HG03039 (cell line): ENCODE data around the gene MSI2.

Source experiments
- ATAC-seq: cut with Tn5 transposase; IDR thresholded peaks from one replicate; pipeline ENCODE4 v1.9.1; 2021; ENCODE audit warnings: mild to moderate bottlenecking, moderate library complexity; ENCODE audit not compliant: unreplicated experiment

Gene MSI2

GRCh38 chr17:57601143-57601735 lies 344.9 kb downstream of the MSI2 start:
- ATAC-seq, result no peak

DNA sequence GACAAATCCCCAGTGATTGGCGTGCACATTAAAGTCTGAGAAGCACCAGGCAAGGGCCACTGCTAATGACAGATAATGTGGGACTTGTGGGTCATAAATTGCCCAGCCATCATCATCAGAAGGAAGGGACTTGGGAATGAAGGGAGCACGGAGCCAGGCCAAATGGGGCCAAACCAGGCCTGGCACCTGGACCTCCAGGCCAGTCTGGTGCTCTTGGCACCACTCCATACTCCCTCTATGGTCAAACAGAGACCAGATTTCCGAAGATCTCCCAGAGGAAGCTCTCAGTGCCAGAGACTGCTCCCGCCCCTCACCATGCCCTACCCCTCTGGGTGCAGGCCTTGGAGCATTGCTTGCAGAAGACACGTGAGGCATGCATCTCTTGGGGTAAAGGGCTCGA lies 346.6 kb downstream of the MSI2 start:
- no peak for ATAC-seq

GRCh38 chr17:57603546-57603945 lies 347.2 kb downstream of the MSI2 start:
- ATAC-seq, result no peak

DNA sequence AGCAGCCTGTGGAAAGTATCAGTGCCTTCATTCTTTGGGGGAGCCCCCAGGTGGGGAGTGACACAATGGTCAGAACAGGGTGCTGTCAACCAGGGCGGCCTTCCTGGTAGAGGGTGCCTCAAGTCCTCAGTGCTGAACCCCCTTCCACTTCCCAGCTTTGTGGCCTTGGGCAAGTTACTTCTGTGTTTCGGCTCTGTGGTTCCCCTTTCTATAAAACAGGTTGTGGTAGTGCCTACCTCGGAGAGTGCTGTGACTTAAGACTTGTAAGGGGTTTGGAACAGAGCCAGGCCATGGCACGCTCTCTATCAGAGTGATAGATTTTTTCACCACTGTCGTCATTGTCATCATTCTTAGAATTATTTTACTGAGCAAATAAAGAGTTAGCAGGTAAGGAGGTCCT lies 347.7 kb downstream of the MSI2 start:
- ATAC-seq, result no peak

DNA sequence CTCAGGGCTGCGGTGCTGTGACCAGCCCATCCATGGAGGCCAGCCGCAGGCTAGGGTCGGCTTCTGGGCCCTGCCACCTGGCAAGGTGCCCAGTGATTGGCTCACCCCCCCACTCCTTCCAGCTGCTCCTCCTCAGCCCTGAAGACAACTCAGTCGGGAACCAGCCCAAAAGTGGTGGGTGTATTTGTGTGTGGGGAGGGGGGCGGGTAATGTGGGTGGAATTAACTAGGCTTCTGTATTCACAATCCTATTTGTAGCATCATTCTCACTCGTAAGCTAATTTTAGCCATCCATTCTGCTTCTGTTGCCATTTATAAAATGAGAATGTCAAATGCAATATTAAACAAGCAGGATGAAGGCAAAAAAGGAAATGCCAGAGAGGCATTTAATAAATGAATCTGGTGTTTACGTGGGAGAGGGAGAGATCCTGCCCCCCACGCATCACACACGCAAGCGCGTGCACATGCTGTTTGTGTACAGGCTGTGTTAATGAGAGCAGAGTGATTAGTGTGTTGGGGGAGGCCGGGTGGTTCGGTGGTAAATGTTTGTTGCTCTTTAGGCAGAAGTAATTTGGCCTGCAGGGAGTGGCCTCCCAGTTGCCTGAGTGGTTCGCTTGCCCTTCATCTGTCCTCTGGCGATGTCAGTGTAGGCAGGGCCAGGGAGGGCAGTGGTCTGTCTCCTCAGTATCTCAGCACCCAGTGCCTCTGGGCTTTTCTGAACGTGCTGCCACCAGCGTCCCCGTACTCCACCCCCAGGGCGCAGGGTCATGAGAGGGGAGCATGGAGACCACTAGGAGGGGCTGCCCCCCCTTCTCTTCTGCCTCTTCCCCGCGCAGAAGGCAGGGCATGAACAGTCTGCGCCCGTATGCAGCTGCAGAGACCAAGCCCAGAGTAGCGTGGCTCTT lies 348.7 kb downstream of the MSI2 start:
- ATAC-seq, result no peak

GRCh38 chr17:57605675-57606105 lies 349.4 kb downstream of the MSI2 start:
- ATAC-seq, result no peak

GRCh38 chr17:57606111-57606875 lies 350.0 kb downstream of the MSI2 start:
- ATAC-seq, result no peak

DNA sequence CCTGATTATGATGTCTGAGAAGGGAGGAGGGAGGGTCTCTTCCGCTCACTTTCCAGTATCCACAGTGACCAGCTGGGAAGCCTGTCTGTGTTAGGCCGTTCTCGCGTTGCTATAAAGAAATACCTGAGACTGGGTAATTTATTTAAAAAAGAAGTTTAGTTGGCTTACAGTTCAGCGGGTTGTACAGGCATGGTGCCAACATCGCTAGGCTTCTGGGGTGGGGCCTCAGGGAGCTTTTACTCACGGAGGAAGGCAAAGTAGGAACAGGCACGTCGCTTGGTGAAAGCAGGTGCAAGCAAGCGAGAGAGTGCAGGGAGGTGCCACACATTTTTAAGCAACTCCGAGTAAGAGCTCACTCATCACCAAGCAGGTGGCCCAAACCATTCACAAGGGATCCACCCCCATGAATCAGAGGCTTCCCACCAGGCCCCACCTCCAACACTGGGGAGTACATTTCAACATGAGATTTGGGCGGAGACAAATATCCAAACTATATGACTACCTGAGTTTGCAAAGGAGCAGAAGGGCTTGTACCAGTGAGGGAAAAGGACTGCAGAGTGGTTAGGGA lies 351.3 kb downstream of the MSI2 start:
- ATAC-seq, result no peak

DNA sequence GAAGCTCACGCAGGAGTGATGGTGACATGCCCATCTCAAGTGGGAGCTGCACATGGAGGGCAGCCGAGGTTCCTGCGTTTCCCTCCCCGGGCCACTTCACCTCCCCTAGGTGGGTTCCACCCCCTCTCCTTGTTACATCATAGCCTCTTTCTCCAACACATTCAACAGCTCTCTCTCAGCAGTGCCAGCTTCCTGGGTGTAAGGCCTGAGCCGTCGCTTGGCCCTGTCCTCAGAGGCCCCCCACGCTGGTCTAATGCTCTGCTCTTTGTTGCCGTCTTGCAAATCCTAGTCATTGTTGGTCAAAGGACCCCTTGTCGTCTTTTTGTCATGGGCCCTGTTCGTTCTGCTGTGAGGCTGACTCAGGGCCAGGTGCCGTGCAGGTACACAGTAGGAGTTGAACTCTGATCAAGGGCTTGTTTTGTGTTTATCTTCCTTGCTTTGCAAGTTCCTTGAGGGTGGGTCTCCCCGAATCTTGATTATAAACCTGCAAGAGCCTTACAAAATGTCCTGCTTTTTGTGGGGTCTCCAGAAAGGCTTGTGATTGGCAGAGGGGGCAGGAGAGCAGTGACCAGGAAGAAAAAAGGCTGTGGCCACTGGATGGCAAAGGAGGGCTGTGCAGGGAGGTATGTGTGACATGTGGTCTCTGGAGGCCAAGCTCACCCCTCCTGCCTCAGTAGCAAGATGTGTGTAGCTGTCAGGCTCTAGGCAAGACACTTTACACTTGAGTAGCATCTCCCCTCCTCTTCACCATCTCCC lies 352.2 kb downstream of the MSI2 start:
- ATAC-seq, result no peak

DNA sequence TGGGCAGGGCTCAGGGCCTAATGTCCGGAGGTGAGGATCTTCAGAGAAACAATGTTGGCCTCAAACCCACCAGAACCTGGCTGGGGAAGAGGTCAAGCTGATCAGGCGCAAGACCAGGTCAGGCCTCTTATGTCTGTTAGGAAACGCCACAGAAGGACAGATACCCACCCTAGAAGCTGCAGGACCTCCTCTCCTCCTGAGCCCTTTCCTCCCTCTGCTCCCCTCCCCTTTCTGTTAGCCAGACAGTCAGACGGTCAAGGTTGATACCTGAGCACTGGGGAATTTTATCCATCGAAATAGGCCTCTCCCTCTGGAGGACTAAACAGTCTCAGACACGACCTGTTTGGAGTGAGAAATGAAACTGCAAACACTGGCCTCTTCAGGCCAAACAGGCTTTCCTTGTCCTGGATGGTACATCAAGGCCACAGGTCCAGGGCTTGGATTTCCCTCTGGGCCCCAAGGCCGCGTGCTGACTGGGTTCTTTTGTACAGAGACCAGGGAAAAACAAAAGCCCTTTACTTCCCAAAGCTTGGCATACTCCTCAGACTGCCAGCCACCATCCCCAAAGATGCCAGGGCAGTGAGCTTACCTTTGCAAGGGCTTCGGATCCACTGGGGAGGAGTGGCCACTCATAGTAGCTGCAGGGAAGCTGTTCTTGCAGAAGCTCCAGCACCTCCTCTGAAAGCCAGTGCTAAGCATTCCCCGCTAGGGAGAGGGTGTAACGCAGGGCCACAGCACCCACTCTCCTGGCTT lies 353.0 kb downstream of the MSI2 start:
- no peak for ATAC-seq

DNA sequence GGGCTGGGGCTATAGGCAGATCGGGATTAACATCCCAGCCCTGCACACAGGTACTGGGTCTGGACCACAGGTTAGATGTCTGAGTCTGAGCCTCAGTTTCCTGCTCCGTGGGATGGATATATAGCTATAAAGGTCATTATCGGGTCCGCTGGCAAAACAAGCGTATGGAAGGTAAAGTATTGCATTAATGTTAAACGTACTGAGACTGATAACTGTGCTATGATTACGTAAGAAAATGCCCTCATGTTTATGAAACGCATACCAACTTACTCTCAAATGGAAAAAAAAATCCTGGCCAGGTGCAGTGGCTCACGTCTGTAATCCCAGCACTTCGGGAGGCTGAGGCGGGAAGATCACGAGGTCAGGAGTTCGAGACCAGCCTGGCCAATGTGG lies 353.6 kb downstream of the MSI2 start:
- ATAC-seq, result no peak

DNA sequence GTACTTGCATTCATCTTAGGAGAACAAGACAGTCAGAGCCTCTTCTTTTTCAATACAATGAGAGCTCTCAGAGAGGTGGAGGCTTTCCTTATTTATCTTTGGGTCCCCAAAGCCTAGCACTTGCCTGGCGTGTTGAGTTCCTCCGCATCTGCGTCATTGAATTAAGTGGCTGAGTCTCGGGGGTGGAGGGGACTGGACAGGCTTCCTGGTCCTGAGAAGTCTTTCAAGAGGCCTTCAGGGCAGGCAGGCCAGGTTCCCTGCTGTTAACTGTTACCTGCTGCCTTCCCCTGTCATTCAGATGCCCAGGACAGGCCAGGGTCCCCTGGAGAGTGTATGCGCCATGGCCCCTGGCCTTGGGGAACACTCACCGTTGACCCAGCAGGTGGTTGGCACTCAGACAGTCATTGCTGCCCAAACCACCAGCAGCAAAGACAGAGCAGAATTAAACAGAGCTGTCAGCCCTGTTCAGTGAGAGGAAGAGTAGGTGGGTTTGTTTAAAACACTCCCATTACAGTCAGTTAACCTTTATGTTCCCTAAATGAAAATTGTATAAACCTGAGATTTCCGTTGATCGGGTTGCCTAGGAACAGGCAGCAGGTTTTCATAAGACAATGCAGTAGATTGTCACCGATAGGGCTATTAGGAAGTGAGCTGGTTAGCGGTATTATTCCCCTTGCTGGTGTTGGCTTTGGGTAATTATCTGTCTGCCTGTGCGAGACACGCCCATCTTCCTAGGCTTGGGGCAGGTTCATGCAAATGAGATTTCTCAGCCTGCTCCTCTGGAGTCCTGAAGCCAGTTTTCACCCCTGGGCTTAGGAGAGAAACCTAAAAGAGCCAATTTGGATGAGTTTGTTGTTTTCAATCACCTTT lies 356.1 kb downstream of the MSI2 start:
- no peak for ATAC-seq

DNA sequence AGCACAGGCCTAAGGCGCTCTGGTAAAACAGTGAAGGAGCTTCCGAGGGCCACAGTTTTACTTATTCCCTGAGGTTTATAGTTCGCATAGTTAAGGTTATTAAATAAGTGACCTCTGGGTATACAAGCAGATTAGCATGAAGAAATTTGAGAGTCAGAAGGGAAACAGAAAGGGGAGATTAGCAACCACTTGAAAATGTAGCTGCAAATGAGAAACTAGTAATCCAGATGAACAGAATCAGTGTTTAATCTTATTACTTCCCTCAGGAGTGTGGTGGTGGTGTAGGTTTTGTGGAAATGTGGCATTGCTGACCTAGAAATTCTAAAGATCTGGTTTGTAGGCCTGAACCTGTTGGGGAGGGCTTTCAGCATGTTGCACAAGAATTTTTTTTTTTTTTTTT lies 358.4 kb downstream of the MSI2 start:
- ATAC-seq, result no peak

GRCh38 chr17:57615836-57616757 lies 359.8 kb downstream of the MSI2 start:
- ATAC-seq, result no peak

DNA sequence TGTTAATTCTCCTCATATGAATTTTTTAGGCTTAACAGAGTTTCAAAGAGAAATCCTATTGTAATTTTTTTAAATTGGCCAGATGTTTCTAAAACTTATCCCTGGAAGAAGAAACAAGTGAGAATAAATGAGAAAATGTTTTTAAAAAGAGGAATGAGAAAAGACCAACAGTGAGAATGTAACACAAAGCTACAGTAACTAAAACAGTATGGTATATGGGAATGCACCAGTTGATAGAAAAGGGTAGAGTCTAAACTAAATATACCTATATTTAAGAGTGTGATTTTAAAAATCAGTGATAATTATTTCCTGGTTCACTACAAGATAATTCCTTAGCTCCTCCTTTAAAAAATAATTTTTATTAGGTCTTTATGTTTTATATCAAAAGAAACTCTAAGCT lies 360.9 kb downstream of the MSI2 start:
- no peak for ATAC-seq

DNA sequence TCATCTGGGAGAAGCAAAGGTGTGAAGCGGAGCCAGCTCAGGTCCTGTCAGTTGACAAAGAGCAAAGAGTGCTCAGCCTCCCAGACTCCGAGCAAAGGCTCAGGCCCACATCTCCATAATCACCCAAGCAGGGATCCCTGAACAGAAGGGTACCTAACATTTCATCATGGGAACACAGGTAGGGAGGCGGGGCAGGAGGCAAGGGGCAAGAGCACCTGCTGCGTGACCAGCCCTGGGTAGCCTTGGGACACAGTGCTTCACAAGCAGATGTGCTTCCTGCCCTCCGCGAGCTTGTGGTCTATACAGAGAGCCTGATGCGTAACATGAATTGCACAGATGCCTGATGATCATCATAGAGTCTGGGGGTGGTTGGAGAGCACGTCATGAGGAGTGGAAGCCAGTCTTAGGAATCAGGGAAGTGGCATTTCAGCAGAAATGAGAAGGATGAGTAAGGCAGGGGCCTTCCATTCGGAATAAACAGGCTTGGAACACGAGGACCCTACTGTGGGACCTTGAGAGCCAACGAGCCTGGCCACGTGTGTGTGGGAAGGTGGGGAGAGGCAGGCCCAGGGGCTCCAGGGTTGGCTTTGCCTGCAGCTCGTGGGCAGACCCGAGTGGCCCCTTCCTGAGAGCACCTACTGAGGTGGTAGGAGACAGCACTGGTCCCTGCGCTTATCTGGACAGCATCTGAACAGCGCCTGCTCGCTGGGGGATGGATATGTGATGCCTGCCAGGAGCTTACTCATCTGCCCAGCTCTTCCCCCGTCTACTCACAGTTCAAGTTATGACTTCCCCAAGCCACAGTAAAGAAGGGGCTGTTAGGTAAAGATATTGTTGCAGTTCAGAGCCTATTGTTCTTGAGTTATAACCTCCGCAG lies 363.0 kb downstream of the MSI2 start:
- no peak for ATAC-seq

- ATAC-seq, result no peak
Measured at GRCh38 chr17:57620576-57620975, 364.3 kb downstream of the MSI2 start.
